A673 (cell line): ENCODE data around the gene GMDS.

Experiments used
- EZH2 ChIP-seq: fragments of 200-600 bp; sonication (generic); IDR thresholded peaks from 2 replicates; pipeline ENCODE4 v1.6.1; 2017; ENCODE audit warnings: borderline replicate concordance, low read depth, mild to moderate bottlenecking, mixed read lengths, antibody characterized with exemption, low read length; ENCODE audit not compliant: poor library complexity, severe bottlenecking
- TF ChIP-seq, protein P1 (sequence below): fragments of 300-800, 200-600 bp; sonication (generic); conservative IDR thresholded peaks from 2 replicates; pipeline ENCODE4 v1.5.1; 2017; ENCODE audit warnings: low read depth, mild to moderate bottlenecking, antibody characterized with exemption, low read length, moderate library complexity, mixed read lengths

DNA sequence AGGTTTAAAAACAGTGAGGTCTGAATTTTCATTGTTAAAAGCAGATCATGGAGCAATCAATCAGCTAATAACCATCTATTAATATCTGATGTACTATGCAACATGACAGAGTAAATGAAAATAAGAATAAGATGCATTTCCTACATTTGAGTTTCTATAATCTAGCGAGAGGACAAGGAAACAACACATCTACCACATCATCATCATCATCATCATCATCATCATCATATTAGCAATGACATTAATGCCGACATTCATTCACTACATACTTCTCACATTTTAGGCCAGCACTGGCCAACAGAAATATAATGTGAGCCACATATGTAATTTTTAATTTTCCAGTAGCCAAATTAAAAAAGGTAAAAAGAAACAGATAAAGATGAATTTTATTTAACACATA, 110.0 kb downstream of the GMDS start:
- TF ChIP-seq, protein P1, sequence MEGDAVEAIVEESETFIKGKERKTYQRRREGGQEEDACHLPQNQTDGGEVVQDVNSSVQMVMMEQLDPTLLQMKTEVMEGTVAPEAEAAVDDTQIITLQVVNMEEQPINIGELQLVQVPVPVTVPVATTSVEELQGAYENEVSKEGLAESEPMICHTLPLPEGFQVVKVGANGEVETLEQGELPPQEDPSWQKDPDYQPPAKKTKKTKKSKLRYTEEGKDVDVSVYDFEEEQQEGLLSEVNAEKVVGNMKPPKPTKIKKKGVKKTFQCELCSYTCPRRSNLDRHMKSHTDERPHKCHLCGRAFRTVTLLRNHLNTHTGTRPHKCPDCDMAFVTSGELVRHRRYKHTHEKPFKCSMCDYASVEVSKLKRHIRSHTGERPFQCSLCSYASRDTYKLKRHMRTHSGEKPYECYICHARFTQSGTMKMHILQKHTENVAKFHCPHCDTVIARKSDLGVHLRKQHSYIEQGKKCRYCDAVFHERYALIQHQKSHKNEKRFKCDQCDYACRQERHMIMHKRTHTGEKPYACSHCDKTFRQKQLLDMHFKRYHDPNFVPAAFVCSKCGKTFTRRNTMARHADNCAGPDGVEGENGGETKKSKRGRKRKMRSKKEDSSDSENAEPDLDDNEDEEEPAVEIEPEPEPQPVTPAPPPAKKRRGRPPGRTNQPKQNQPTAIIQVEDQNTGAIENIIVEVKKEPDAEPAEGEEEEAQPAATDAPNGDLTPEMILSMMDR, result no peak
- no peak for TF ChIP-seq EZH2
